GM18502 (cell line): ENCODE results near the gene C3orf18.
"Not testable (repeated sequence)": the region's sequence is repeated elsewhere in the genome, so short reads cannot be mapped to it uniquely, and the experiment has no call there.

Experiments
- ATAC-seq: cut with Tn5 transposase; IDR thresholded peaks from one replicate; pipeline ENCODE4 v1.9.1; 2021; ENCODE audit warnings: mild to moderate bottlenecking; ENCODE audit not compliant: unreplicated experiment, poor library complexity

The C3orf18 gene

DNA sequence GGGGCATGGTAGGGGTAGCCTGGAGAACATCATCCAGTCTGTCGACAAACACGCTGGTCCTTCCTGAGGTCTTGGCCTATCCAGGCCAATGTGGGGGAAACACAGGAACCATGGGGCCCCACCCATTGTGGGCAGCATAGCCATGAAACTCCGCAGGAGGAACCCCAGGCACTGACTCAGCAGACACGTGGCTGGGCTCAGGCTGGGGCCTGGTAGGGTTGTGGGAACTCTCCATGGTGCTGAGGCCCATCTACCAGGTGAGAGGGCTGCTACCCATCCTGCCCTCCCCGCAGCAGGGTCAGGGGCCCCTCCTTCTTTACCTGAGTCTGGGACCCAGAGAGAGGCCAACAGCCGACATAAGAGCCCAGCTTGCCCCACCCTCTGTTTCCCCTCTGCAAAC lies 41.6 kb downstream of the C3orf18 start:
- no peak for ATAC-seq

DNA sequence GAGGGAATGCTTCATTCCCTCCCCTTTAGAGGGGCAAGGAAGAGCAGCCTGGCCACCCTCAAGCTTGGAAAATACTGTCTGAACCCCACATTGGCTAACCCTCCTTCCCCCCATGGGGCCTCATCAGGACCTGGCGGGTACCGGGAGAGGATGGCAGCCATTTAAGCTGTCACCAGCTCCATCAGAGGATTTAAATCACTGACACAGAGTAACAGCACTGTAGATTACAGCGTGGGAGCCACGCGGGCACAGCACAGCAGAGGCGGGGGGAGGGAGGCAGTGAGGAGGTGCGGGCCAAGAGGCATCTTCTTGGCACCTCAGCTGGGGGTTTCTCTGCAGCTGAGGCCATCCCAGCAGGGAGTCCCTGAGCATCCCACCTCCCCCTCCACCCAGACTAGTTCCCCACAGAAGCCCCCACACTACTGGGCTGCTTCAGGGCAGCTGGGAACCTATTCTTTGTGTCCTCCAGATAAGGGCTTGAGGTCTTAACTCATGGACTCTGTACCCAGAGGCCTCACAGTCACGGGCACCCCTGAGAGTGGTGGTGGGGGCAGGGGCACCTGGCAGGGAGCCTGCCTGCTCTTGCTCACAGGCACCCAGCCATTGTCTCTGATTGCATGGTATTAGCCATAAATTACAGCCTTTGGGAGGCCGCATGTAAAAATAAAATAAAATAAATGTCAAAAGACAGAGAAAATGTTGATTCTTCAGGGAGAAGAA lies 42.2 kb downstream of the C3orf18 start:
- ATAC-seq: no peak

DNA sequence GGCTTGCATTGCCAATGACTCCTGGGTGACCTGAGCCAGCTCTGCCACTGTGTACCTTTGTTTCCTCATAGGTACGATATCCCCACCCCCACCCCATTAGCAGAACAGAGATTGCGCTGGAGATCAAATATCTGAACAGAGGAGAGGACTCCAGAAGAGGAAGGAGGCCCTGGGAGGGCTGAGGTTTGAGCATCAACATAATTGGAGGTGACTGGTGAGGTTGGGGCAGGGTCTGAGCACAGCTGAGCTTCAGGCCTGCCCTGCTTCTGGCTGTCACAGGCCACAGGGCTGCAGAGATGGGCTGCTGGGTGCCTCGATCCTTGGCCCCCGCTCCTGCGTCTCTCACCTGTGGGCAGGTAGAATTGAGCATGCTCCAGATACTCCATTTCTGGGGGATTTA lies 42.8 kb downstream of the C3orf18 start:
- ATAC-seq: no peak

DNA sequence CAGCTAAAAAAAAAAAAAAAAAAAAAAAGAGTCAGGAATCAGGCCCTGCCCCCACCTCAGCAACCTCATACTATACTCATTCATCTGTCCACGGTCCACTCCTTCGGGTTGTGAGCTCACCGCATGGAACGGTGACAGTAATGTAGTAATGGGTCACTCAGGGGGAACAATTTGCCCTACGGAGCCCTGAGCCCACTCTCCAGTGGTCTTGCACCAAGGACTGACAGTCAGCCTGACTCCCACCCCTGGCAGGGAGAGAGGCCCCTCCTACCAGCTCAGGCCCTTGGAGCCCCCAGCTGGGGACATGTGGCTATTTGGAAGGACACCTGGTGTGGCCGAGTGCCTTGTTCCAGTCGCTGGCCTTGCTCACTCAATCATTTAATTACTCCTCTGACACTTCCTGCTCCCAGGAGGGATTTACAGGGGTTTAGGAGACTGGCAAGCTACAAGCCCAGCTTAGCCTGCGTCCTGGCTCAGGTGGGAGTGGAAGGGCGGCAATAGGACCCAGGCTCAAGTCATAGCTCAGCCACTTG lies 44.2 kb downstream of the C3orf18 start:
- no peak for ATAC-seq

DNA sequence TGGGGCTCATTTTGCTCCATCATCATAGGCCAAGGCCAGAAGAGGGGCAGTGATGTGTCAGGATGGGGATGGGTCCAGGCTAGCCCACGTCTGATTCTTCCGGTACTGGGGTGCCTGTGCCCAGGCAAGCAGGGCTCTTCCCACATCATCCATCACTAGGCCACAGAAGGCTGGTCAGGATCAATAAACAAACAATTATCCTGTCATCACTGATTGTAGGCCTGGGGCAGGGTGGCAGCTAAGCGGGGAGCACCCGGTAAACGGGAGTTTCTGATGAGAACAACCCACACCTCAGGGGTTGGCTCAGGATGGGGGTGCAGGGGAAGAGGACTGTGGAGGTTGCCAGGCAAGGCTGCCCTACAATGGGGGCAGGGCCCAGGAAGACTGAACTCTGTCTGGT lies 46.0 kb downstream of the C3orf18 start:
- no peak for ATAC-seq

DNA sequence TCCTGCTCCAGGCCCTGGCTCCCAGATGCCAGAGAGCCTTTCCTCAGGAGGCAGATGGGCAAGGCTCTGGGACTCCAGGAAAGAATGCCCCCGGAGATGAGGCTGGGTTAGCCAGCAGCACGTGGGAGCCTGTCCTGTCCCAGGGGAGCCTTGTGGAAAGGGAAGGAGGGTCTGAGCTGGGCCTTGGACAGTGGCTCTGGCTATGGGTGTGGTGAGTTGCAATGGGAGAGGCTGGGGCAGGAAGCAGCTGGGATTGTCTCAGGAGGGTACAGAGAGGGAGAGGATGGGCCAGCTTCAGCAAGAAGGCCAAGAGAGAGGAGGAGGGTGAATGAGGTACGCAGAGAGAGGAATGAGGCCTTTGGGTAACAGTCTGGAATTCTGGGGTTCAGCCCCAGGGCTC lies 46.7 kb downstream of the C3orf18 start:
- no peak for ATAC-seq

DNA sequence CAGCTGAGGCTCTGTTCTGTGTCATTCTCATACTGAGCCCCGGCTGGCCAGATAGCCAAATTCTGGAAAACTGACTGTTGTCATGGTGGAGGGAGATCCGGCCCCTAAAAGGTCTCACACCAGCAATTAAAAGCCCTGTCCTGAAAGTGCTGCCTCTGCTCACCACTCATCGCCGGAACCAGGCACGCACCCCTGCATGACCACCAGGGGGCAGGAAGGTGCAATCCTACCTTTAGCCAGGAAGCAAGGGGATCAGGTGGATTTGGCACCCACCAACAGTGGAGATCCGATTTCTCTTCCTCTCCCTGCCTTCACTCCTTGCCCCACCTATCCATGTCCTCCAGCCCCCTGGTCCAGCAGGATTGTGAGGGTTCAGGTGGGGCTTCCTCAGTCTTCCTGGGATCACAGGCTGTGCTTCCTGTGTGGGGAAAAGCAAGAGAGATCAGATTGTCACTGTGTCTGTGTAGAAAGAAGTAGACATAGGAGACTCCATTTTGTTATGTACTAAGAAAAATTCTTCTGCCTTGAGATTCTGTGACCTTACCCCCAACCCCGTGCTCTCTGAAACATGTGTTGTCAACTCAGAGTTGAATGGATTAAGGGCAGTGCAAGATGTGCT lies 48.0 kb downstream of the C3orf18 start:
- ATAC-seq: no peak

DNA sequence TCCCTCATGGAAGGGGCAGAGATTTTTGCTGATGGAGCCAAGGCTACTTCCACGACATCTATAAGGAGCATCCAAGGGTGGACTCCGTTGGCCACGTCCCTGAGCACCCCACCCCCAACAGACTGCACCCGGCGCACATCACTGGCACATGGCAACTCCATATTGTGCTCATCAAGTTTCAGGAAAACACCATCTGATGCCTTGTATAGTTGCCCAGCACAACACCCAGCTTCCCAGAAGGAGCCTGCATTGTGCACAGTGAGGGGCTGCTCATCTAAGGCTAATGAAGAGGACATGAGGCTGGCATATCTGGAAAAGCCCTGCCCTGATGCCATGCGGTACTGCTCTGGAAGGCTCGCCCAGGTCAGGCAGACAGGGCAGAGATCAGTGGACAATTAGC lies 49.1 kb downstream of the C3orf18 start:
- no peak for ATAC-seq

DNA sequence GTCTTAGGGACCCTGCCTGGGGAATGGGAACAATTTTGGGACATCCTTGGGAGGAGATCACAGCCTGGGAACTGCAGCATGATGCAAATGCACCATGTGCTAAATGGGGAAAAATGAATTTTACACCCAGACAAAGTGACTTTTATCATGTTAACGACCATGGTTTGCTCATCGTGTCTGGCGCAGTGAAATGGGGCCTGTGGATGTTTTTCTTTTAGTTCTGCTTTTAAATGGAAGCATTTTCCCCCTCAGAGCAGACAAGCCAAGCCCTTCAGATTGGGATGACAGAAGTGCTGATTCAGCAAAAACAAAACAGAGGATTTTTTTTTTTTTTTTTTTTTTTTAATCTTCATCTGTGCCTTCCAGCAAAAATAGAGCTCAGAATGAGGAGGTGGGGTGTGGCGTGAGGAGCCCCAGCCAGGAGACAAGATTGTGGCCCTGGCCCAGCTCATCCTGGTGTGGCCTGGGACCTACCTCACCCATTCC lies 49.8 kb downstream of the C3orf18 start:
- no peak for ATAC-seq

DNA sequence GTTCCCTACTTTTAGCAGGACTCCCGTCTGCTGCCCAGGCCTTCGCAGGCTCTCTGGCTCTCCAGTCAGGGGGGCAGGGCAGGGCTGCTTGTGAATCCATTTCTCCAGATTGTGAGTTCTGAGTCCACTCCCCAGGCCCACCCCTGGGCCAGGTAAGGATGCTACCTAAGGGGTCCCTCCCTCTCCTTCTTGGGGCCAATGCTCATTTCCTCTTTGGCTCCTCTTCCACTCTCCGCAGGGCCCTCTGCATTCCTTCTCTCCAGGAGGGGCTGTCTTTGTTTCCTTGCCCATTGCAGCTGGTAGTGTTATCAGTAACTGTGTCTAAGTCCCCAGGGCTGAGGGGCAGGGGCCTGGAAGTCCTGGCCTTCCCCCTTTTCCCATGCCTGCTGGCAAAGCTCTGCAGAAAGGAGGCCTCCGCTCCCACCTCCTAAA lies 51.1 kb downstream of the C3orf18 start:
- no peak for ATAC-seq

DNA sequence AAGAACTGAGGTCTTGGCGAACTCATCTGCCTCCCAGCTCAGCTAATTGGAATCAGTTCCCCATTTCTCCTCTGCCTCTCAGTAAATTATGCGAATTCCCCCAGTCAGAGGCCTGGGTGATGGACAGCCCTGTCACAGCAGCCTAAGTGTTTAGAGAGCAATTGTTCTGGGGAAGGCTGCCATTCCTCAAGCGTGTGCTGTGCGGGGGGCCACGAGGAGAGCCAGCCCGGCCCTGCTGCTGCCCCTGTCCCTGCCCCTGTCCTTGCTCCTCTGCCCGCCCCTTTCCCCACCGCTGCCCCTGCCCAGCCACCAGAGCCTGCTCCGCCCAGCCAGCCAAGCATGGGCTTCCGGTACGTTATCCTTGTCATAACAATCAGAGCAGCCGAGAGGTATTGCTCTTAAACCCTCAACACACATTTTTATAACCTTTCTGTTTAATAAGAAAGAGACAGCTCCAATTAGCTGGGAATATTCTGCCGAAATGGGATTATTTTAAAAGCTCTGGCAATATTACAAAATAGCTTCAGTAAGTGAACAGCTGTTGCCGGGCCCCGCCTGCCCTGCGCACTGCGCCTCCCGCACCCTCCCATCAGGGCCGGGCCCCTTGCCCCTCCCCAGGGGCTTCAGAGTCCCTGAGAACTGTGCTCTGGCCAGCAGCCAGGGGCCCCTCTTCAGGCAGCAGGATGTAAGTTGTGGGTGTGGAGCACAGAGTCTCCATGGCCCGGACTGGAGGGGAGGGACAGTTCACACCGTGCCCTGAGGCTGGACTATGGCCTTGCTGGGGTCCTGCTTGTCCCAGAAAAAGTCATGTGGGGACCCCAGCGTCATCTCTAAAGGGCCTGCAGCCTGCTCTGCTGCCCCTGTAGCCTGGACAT lies 51.7 kb downstream of the C3orf18 start:
- ATAC-seq: no peak

DNA sequence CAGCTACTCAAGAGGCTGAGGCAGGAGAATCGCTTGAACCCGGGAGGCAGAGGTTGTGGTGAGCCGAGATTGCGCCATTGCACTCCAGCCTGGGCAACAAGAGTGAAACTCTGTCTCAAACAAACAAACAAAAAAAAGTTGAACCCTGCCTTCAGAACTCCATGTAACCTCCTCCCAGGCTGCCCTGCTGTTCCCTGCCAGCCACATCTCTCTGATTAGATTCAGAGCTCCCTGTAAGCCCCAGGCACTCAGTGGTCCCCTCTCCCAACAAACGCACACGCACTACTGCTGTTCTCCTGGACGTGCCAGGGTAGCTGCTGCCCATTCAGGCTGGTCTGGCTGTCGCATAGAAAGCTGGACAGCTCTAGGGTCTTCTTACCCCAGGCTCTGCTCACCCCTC lies 54.6 kb downstream of the C3orf18 start:
- ATAC-seq: not testable (repeated sequence)

DNA sequence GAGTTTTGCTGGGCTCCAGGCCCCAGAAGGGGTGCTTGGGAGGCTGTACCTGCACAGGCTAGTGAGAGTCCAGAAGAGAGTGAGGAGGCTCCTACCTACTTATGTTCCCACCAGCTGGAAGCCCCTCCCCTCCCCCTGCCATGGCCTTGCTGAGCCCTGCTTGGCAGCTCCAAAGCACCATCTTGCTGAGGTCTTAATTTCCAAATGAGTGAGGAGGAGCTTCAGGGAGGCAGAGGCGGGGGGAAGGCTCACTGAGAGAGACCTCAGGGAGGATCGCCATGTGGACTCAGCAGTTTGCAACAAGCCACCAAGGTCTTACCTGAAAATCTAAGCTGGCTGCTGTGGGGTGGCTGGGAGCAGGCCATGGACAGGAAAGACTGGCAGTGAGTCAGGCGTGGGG lies 55.4 kb downstream of the C3orf18 start:
- no peak for ATAC-seq

DNA sequence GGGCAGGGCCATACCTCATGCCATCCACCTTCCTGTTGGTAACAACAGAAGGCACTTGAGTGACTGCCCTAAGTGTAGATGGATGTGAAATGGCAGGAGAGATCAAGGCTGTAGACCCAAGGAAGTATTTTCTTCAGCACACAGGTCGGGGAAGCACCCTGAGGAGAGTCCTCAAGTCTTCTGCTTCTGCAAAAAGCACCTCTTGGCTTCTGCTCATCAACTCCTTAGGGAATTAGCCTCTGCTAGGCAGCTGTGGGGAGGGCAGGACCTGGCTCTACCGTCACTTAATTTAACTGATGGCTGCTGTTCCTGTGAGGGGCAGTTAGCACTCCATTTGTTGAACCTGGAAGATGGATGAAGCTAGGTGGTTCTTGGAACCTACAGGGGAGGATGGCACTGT lies 57.2 kb downstream of the C3orf18 start:
- no peak for ATAC-seq

DNA sequence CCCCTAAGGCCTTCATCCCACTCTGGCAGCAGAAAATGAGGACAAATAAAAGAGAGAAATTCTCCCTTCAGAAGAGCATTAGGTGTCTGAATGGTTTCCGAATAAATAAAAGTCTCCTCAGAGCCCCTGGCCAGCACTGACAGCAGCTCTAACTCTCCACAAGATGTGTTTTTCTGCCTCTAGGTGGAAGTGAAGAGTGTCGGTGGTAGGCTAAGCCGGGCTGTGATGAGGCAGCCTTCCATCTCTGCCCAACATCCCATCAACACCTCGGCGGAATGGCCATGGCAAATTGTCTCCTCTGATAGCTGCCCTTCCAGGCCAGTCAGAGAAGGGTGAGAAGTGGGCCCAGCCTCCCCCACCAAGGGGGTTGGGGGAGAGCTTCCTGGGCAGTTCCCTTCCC lies 57.8 kb downstream of the C3orf18 start:
- no peak for ATAC-seq

DNA sequence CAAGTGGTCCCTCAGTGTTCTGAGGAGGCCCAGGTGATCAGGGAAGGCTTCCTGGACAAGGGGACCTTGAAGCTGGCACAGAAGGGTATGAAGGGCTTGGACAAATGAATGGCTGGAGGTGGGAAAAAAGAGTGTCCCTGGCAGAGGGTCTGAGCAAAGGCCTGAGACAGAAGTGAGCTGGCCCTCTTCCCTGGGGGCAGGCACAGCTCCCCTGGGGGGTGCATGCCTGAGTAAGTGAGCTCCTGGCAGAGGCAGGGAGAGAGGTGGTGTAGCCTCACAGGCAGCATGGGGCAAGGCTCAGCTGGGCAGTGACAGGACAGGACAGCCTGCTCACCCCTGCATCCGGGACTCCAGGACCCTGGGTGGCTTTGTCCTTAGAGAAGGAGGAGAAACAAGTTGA lies 58.7 kb downstream of the C3orf18 start:
- ATAC-seq: no peak
